NT2/D1 (cell line): ENCODE results near the gene BPIFB2.

Experiments used
- SUZ12 ChIP-seq: IDR thresholded peaks from 2 replicates; pipeline ENCODE4 v1.6.1; 2011; ENCODE audit not compliant: insufficient read length, insufficient read depth; ENCODE audit errors: extremely low read depth
- ZNF274 ChIP-seq: IDR thresholded peaks from 2 replicates; pipeline ENCODE4 v1.6.1; 2011; ENCODE audit warnings: mild to moderate bottlenecking, low read depth, low read length

DNA sequence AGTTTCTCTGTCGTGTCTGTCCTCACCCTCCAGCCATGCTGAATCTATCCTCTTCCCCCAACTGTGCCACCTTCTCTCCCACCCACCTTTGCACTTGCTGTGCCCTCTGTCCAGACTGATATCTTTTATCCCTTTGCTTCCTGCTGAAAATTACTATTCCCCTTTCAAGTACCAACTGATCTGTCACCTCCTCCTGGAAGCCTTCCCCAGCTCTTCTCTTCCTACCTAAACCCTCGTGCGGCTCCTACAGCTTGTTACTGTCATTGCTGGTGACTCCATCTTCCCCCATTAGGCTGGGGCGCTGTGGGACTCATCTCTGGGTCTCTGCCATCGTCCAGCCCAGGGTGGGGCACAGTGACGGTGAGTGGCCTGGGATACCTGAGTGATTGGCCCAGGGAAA is 25.1 kb downstream of the BPIFB2 start:
- TF ChIP-seq SUZ12 (no peak), ZNF274 (no peak)
